H1 (cell line): ENCODE data around the gene STBD1. TPM values are rescaled to one million over a fixed set of nuclear protein-coding genes. Genes with fewer than 3 reads are reported as not detected.
A peak's percentile ranks its signal among the peaks of the same experiment; 100 is the strongest.

Source experiments
- CTCF ChIA-PET: fragments of 300-600 bp; sonication (Branson Sonifier 250); formaldehyde crosslinking; loops from one replicate; lab custom pipeline; 2021; ENCODE audit not compliant: partially characterized antibody; lab: Charles Lee
- POLR2A ChIA-PET: fragments of 300-600 bp; sonication (Branson Sonifier 250); formaldehyde crosslinking; loops from one replicate; lab custom pipeline; 2021; ENCODE audit warnings: inconsistent platforms; ENCODE audit not compliant: partially characterized antibody; lab: Charles Lee
- DNase-seq, 2 experiments: peaks; one replicate each; pipeline versions ENCODE4 v3.0.0 to v3.0.0-alpha.2; 2010 to 2022; ENCODE audit warnings: low spot score in 2 of 2, low read depth in 1 of 2, mixed read lengths in 1 of 2
- FAIRE-seq: peaks from 2 replicates; lab custom pipeline; 2011; peaks lifted over from hg19 to GRCh38; lab: Jason Lieb, UNC
- H2AFZ ChIP-seq: 2 replicates; pipeline ENCODE4 v1.8.1; 2012; ENCODE audit warnings: low read length, inconsistent platforms
- H2AK5ac ChIP-seq: 2 replicates; pipeline ENCODE4 v1.6.1; 2013; ENCODE audit warnings: low read depth, low read length
- H2BK120ac ChIP-seq: replicated peaks from 2 replicates; pipeline ENCODE3; 2013; ENCODE audit warnings: low read depth, low read length, inconsistent platforms
- H2BK12ac ChIP-seq: 2 replicates; pipeline ENCODE4 v1.6.1; 2013; ENCODE audit warnings: low read depth, low read length
- H2BK15ac ChIP-seq: 2 replicates; pipeline ENCODE4 v1.6.1; 2013; ENCODE audit warnings: low read length
- H2BK20ac ChIP-seq: 2 replicates; pipeline ENCODE4 v1.6.1; 2013; ENCODE audit warnings: low read length
- H2BK5ac ChIP-seq: 2 replicates; pipeline ENCODE4 v1.6.1; 2013; ENCODE audit warnings: low read depth, low read length
- H3K14ac ChIP-seq: 2 replicates; pipeline ENCODE4 v1.6.1; 2013; ENCODE audit warnings: inconsistent platforms; ENCODE audit not compliant: insufficient read length
- H3K18ac ChIP-seq: 2 replicates; pipeline ENCODE4 v1.6.1; 2013; ENCODE audit warnings: low read length; ENCODE audit errors: extremely low read depth
- H3K23ac ChIP-seq: 2 replicates; pipeline ENCODE4 v1.6.1; 2013; ENCODE audit warnings: inconsistent platforms; ENCODE audit not compliant: insufficient read length
- H3K23me2 ChIP-seq: 2 replicates; pipeline ENCODE4 v1.6.1; 2013; ENCODE audit warnings: low read depth, low read length
- H3K27ac ChIP-seq: 2 replicates; pipeline ENCODE4 v1.6.1; 2011; ENCODE audit warnings: low read depth, low read length, inconsistent platforms
- H3K27me3 ChIP-seq, 4 experiments: replicated peaks in 1 of 4; 1 replicate in 1 of 4; 2 replicates in 3 of 4; pipeline versions ENCODE4 v1.6.1 to v1.8.1; 2011 to 2013; ENCODE audit warnings: low read length in 3 of 4, mild to moderate bottlenecking in 3 of 4, inconsistent platforms in 2 of 4, mixed read lengths in 2 of 4, moderate library complexity in 1 of 4; ENCODE audit not compliant: control insufficient read depth in 3 of 4, insufficient read depth in 3 of 4; ENCODE audit errors: extremely low read depth in 1 of 4
- H3K36me3 ChIP-seq, 4 experiments: 2 replicates each; pipeline versions ENCODE4 v1.6.1 to v1.8.1; 2011 to 2013; ENCODE audit warnings: mild to moderate bottlenecking in 4 of 4, low read length in 3 of 4, moderate library complexity in 2 of 4, control low read depth in 1 of 4, inconsistent platforms in 1 of 4; ENCODE audit not compliant: insufficient read depth in 4 of 4, control insufficient read depth in 2 of 4
- H3K4ac ChIP-seq: replicated peaks from 2 replicates; pipeline ENCODE3; 2013; ENCODE audit warnings: low read length, low read depth, mixed read lengths, inconsistent platforms; ENCODE audit not compliant: insufficient read length
- H3K4me1 ChIP-seq, 4 experiments: replicated peaks in 1 of 4; 1 replicate in 1 of 4; 2 replicates in 3 of 4; pipeline versions ENCODE4 v1.6.1 to v1.8.1; 2011 to 2013; ENCODE audit warnings: low read length in 3 of 4, inconsistent platforms in 2 of 4, mixed read lengths in 1 of 4; ENCODE audit not compliant: insufficient read depth in 4 of 4, control insufficient read depth in 3 of 4
- H3K4me2 ChIP-seq, 2 experiments: 2 replicates each; pipeline versions ENCODE4 v1.6.1 to v1.8.1; 2011 to 2013; ENCODE audit warnings: low read depth in 2 of 2, low read length in 2 of 2, control low read depth in 1 of 2, inconsistent platforms in 1 of 2, mild to moderate bottlenecking in 1 of 2; ENCODE audit not compliant: insufficient read depth in 1 of 2
- H3K4me3 ChIP-seq, 4 experiments: fragments of 200-600, 300-600 bp in 1 of 4; sonication (generic), shearing (Covaris generic), sonication (Bioruptor Twin) in 1 of 4; 2 replicates each; pipeline versions ENCODE4 v1.5.1 to v1.8.1; 2011 to 2016; ENCODE audit warnings: low read length in 4 of 4, low read depth in 3 of 4, control low read depth in 2 of 4, inconsistent platforms in 2 of 4, mild to moderate bottlenecking in 2 of 4, mixed read lengths in 1 of 4, moderate library complexity in 1 of 4; ENCODE audit not compliant: insufficient read depth in 2 of 4; ENCODE audit errors: extremely low read depth in 1 of 4
- H3K56ac ChIP-seq: replicated peaks from 2 replicates; pipeline ENCODE3; 2013; ENCODE audit warnings: low read depth, mild to moderate bottlenecking, mixed read lengths, low read length, inconsistent platforms; ENCODE audit not compliant: insufficient read length
- H3K79me1 ChIP-seq: 2 replicates; pipeline ENCODE4 v1.6.1; 2013; ENCODE audit warnings: low read depth, low read length, control low read depth
- H3K79me2 ChIP-seq, 2 experiments: 2 replicates each; pipeline versions ENCODE4 v1.6.1 to v1.8.1; 2012 to 2013; ENCODE audit warnings: low read length in 2 of 2, mild to moderate bottlenecking in 2 of 2, inconsistent platforms in 1 of 2; ENCODE audit not compliant: insufficient read depth in 2 of 2, control insufficient read depth in 1 of 2
- H3K9ac ChIP-seq, 4 experiments: replicated peaks in 1 of 4; 1 replicate in 1 of 4; 2 replicates in 3 of 4; pipeline versions ENCODE4 v1.6.1 to v1.8.1; 2011 to 2013; ENCODE audit warnings: low read depth in 3 of 4, low read length in 3 of 4, control low read depth in 2 of 4, mild to moderate bottlenecking in 2 of 4, moderate library complexity in 2 of 4, inconsistent platforms in 1 of 4; ENCODE audit errors: extremely low read depth in 1 of 4
- H3K9me3 ChIP-seq, 2 experiments: 2 replicates each; pipeline versions ENCODE4 v1.6.1 to v1.8.1; 2012 to 2013; ENCODE audit warnings: mild to moderate bottlenecking in 2 of 2, moderate library complexity in 2 of 2, control low read depth in 1 of 2, inconsistent platforms in 1 of 2, low read depth in 1 of 2, low read length in 1 of 2, mixed read lengths in 1 of 2; ENCODE audit not compliant: insufficient read depth in 2 of 2
- H4K20me1 ChIP-seq, 2 experiments: replicated peaks in 1 of 2; 2 replicates each; pipeline versions ENCODE3 to v1.8.1; 2011 to 2013; ENCODE audit warnings: inconsistent platforms in 2 of 2, low read length in 2 of 2, mild to moderate bottlenecking in 1 of 2; ENCODE audit not compliant: insufficient read depth in 2 of 2, control insufficient read depth in 1 of 2
- H4K5ac ChIP-seq: 2 replicates; pipeline ENCODE4 v1.6.1; 2013; ENCODE audit warnings: low read length, low read depth, mixed read lengths, inconsistent platforms; ENCODE audit not compliant: insufficient read length
- H4K8ac ChIP-seq: 2 replicates; pipeline ENCODE4 v1.8.0; 2013; ENCODE audit warnings: mild to moderate bottlenecking, moderate library complexity, low read length, inconsistent platforms; ENCODE audit not compliant: insufficient read depth; ENCODE audit errors: extremely low read depth
- H4K91ac ChIP-seq: replicated peaks from 2 replicates; pipeline ENCODE3; 2013; ENCODE audit warnings: low read length, mixed read lengths, inconsistent platforms; ENCODE audit not compliant: insufficient read length
- ATF2 ChIP-seq: IDR thresholded peaks from 2 replicates; pipeline ENCODE4 v1.6.1; 2012; ENCODE audit warnings: low read length, inconsistent platforms
- MAFK ChIP-seq: IDR thresholded peaks from 2 replicates; pipeline ENCODE4 v1.6.1; 2012; ENCODE audit warnings: low read depth, mild to moderate bottlenecking, improper control_type of control experiment, low read length
- SP2 ChIP-seq: IDR thresholded peaks from 2 replicates; pipeline ENCODE4 v1.6.1; 2012; ENCODE audit warnings: mild to moderate bottlenecking, low read length, inconsistent platforms
- WGBS, 2 experiments: shearing (Covaris generic) in 1 of 2; methylation state at CpG; one replicate each; pipeline versions ENCODE4 v1.1.6 to v1.1.7; 2013 to 2015; ENCODE audit warnings: low lambda C conversion rate in 2 of 2, mixed read lengths in 2 of 2, inconsistent platforms in 1 of 2, low coverage in 1 of 2, missing lambda C conversion rate in 1 of 2; ENCODE audit not compliant: insufficient replicate concordance in 2 of 2, insufficient coverage in 1 of 2, insufficient read length in 1 of 2; ENCODE audit errors: extremely low coverage in 1 of 2, missing lambda C conversion rate in 1 of 2; 5-methylcytosine and 5-hydroxymethylcytosine counted together
- polyA plus RNA-seq, 7 experiments: library from polyadenylated mRNA; depleted of rRNA in 3 of 7; stranded (reverse) in 5 of 7; unstranded in 2 of 7; fragments of >200 nt in 5 of 7; fragments of 200-250 nt in 2 of 7; gene quantifications; 1 replicate in 5 of 7; 2 replicates in 1 of 7; 4 replicates in 1 of 7; pipeline versions ENCODE4 v1.2.1 to v1.2.3, GENCODE V29; 2011 to 2013; ENCODE audit warnings: missing spikeins in 2 of 7, mixed read lengths in 2 of 7
- total RNA-seq: library from RNA; stranded (reverse); fragmentation: NEBNext Ultra II Directional; extraction: Animal tissue kit (Norgen Biotek cat#: 25700); gene quantifications from 2 replicates; pipeline ENCODE4 v1.2.1, GENCODE V29; 2021

STBD1 gene
- total and polyA plus RNA-seq, 2 of the 8 experiments (the other 6 are each of a cell fraction or from before 2014, with no cell fraction given): 0.45 to 1.7 TPM

DNA sequence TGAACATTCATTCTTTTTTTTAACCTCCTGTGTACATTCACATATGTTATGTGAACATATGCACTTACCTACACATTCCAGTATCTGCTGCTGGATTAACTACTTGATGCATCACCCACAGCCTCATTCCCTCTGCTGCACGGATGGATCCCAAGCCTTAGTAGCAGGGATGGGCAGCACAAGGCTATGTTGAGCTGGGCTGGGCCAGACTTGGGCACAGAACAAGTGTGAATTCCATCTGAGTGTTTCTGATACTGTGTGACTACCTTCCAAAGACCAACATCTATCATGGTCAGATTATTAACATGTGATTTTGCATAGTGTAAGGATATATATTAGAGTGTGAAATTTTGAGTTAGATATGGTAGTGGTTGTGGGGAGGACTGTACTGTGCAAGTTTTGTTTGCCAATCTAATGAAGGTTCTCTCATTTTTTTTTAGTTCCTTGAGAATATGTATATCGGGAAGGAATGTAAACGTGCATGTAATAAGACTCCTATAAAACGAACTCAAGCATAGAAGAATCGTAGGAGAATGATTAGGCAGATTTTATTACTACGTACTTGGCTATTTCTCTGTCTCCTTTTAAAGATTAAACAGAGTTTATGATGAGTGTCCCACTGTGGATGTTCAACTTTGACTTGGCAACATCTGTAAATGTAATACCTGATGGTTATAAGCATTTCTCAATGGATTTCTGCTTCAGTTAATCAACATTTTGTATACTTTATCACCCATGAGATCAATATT is 23.4 kb upstream of the STBD1 start:
- no peak overlapping the region for H4K91ac ChIP-seq
- no peak overlapping the region for H4K8ac ChIP-seq
- DNase-seq (no peak), FAIRE-seq (no peak)
- H3K4me1 ChIP-seq: no peaks in the 10 kb centered on the region; a peak in 1 of 7 replicates
- no peak overlapping the region for H3K18ac ChIP-seq
- no peaks in the 10 kb centered on the region for H3K23me2 ChIP-seq
- no peaks in the 10 kb centered on the region for H3K79me1 ChIP-seq
- CTCF ChIA-PET: interaction anchor here (0.7 kb wide), 1 partner anchor 24 kb away, joined by 3 read pairs; no protein-coding TSS in a partner anchor
- H2BK20ac ChIP-seq: no peak overlapping the region
- no peaks in the 10 kb centered on the region for H4K20me1 ChIP-seq
- POLR2A ChIA-PET: no interaction called here
- H2AFZ ChIP-seq: no peak overlapping the region
- no peak overlapping the region for H3K23ac ChIP-seq
- H3K27ac ChIP-seq: no peak overlapping the region
- no peak overlapping the region for H3K4ac ChIP-seq
- no peaks in the 10 kb centered on the region for H3K9me3 ChIP-seq
- H3K14ac ChIP-seq: peak overlapping the region; percentile 88
- no peak overlapping the region for H2BK120ac ChIP-seq
- no peak overlapping the region for H2AK5ac ChIP-seq
- H3K36me3 ChIP-seq: no peaks in the 10 kb centered on the region
- H2BK12ac ChIP-seq: no peak overlapping the region
- H3K79me2 ChIP-seq: no peaks in the 10 kb centered on the region
- 83% methylated on average over 6 of the region's 6 CpGs; no CpG with 5 or more reads in 1 of the 2 experiments for whole genome bisulfite sequencing, 2 experiments
- H3K9ac ChIP-seq: no peak overlapping the region
- no peak overlapping the region for H2BK15ac ChIP-seq
- no peak overlapping the region for H3K56ac ChIP-seq
- H4K5ac ChIP-seq: no peak overlapping the region
- H2BK5ac ChIP-seq: no peak overlapping the region
- H3K4me2 ChIP-seq: no peak overlapping the region
- H3K4me3 ChIP-seq: no peak overlapping the region
- peaks cover 0 to 1% (median 0%) of the 10 kb centered on the region in 4 experiments; a peak in 1 of 7 replicates for H3K27me3 ChIP-seq
- TF ChIP-seq ATF2 (no peak), MAFK (no peak), SP2 (no peak)
